Retinal pigment epithelial cell (primary cell): Measurements from ENCODE around the gene CLEC5A.

ENCODE experiments used
- DNase-seq: peaks from one replicate; pipeline ENCODE4 v3.0.0-alpha.2; 2010; ENCODE audit warnings: low read depth
- H3K4me3 ChIP-seq: 2 replicates; pipeline ENCODE4 v1.5.1; 2011; ENCODE audit warnings: mild to moderate bottlenecking, low read length, control low read depth, moderate library complexity
- TF ChIP-seq, protein P1 (sequence below): conservative IDR thresholded peaks from 2 replicates; pipeline ENCODE4 v1.5.1; 2011; ENCODE audit warnings: low read depth, low read length, control low read depth, inconsistent platforms

CLEC5A gene

DNA sequence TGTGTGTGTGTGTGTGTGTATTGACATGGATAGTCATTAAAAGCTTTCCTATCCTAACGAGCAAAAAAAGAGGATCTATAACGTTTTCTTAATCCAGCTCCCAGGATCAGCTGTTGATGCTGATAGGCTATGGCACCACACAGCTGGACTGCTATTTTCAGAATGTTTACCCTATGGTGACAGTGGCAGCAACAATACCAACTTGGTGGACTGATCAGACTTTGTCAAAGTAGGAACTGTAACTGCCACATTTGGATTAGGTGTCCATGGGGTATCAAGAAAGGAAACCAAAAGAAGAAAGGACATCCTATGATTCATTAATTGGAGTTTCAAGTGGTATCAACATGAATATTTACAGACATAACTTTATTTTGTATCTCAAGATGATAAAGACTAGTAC, 2.7 kb upstream of the CLEC5A start:
- no peak overlapping the region for H3K4me3 ChIP-seq
- no peak for DNase-seq
- TF ChIP-seq, protein P1, sequence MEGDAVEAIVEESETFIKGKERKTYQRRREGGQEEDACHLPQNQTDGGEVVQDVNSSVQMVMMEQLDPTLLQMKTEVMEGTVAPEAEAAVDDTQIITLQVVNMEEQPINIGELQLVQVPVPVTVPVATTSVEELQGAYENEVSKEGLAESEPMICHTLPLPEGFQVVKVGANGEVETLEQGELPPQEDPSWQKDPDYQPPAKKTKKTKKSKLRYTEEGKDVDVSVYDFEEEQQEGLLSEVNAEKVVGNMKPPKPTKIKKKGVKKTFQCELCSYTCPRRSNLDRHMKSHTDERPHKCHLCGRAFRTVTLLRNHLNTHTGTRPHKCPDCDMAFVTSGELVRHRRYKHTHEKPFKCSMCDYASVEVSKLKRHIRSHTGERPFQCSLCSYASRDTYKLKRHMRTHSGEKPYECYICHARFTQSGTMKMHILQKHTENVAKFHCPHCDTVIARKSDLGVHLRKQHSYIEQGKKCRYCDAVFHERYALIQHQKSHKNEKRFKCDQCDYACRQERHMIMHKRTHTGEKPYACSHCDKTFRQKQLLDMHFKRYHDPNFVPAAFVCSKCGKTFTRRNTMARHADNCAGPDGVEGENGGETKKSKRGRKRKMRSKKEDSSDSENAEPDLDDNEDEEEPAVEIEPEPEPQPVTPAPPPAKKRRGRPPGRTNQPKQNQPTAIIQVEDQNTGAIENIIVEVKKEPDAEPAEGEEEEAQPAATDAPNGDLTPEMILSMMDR, result no peak

DNA sequence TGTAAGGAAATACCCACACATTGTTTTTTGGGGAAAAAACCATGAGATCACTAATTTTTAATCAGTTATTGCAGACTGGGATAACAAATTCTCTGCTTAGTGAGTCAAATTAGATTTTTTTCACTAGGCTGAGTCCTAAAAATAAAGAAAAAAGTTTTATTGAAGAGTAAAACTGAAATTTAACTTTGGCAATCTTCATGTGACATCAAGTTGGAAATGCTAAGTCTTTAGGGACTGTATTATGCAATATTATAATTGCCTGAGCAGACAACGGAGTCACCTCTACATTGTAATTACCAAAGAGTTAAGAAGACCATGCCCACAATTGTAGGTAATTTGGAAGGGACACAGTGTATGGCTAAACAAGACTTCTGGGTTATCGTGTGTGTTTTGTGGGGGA, 2.2 kb upstream of the CLEC5A start:
- H3K4me3 ChIP-seq, result no peak overlapping the region
- DNase-seq, result no peak
- TF ChIP-seq, protein P1, result no peak

DNA sequence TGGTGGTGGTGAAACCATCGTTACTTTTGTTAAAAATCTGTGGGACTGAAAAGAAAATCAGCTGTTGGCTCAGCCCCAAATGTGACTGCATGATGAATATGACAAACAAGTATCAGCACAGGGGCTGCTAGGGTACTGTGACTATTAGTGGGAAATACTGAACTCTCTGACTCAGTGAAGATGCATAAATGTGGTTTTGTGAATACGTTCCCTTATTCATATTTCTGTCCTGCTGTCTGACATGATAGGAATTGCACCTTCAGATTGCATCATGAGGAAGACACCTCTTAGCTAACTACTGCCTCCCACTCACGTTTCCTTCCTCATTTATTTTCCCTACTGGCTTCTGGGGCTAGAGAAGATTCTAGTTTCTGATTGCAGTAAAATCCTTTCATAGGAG, 1.4 kb downstream of the CLEC5A start:
- TF ChIP-seq, protein P1, result no peak
- no peak for DNase-seq
- H3K4me3 ChIP-seq, result no peak overlapping the region

DNA sequence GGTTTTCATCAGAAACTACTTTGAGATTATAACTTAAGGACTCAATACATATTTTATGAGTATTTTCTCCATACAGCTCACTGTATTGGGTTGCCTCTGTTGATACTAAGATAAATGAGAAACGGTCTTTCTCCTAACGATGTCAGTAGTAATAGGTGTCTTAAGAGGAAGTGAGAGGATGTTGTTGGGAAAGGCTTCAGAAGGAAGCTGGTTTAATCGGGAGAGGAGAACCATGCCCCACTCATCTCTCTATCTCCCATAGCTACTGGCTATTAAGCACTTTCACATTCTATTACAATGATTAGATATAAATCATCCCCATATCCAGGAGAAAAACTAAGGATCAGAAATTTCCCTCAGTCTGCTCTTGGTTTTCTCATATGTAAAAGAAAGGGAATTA, 2.0 kb downstream of the CLEC5A start:
- TF ChIP-seq, protein P1, result no peak
- no peak overlapping the region for H3K4me3 ChIP-seq
- DNase-seq, result no peak

DNA sequence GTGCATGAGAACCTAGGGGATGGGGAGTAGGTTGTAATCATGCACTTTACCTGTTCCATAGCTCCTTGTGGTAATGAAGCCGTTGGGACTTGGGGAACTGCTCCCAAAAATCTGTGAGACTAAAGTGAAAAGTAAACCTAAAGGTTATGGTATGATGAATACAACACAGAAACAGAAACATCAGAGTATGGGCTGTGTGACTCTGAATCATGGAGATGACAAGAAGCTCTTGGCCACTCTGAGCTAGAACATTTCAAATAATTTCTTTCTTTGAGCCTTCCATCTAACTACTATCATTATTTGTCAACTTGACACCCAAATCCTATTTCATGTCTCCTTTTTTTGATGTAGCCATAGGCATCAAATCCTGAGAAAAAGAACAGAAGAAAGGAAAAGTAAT, 2.9 kb downstream of the CLEC5A start:
- no peak for DNase-seq
- H3K4me3 ChIP-seq, result no peak overlapping the region
- TF ChIP-seq, protein P1, result no peak

DNA sequence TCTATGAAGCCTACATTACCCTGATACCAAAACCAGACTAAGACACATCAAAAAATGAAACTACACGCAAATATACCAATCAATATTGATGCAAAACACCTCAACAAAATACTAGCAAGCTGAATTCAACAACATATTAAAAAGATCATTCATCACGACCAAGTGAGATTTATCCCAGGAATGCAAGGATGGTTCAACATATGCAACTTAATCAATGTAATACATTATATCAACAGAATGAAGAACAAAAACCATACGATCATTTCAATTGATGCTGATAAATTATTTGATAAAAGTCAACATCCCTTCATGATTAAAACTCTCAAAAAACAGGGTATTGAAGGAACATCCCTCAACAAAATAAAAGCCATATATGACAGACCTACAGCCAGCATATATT, 5.7 kb downstream of the CLEC5A start:
- TF ChIP-seq, protein P1, result no peak
- no peak for DNase-seq

DNA sequence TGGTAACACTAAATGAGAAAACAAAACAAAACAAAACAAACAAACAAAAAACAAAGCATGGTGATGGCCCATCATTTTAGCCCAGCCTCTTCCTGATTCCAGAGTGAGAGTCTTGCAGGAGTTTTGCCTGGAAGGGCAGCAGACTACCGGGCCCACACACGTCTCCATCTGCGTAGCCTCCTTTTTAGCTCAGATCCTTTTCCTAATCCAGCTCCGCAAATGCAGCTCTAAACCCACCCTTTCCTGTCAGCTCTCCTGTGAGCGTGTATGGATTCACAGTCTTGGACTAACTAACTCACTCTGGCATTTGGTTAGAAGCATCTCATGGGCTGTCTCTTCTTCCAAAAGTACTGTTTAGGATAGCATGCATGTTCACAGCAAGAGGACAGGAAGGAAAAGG, 16.6 kb downstream of the CLEC5A start:
- TF ChIP-seq, protein P1, result no peak
- no peak overlapping the region for H3K4me3 ChIP-seq
- DNase-seq, result no peak

More for the DNA sequence above, 5.7 kb downstream of the CLEC5A start:
- H3K4me3 ChIP-seq, result no peak overlapping the region
